Adipose tissue (tissue), 3 donors: ENCODE measurements around the gene KCNN3. TPM values are rescaled to one million over a fixed set of nuclear protein-coding genes. Genes with fewer than 3 reads are reported as not detected.
"Not testable (repeated sequence)": the region's sequence is repeated elsewhere in the genome, so short reads cannot be mapped to it uniquely, and the experiment has no call there.

Experiments
- H3K27ac ChIP-seq: one replicate; pipeline ENCODE4 v1.5.1; 2013; ENCODE audit warnings: low read depth, low read length
- WGBS, 3 donors: extraction: QIAGEN DNeasy Blood & Tissue Kit; methylation state at CpG; one replicate each; pipeline ENCODE4 v1.1.7; 2013; 5-methylcytosine and 5-hydroxymethylcytosine counted together
- polyA plus RNA-seq, 3 donors: library from polyadenylated mRNA; stranded (reverse); fragments of 200-250 nt; gene quantifications; one replicate each; pipeline ENCODE4 v1.2.3, GENCODE V29; 2013
- donor health status: healthy with polysubstance abuse.
- donor health status: Bipolar disorder and iron deficiency.
- donor health status: healthy.

The KCNN3 gene
- polyA plus RNA-seq, 3 donors, result 0.14 to 0.67 (median 0.40) TPM

DNA sequence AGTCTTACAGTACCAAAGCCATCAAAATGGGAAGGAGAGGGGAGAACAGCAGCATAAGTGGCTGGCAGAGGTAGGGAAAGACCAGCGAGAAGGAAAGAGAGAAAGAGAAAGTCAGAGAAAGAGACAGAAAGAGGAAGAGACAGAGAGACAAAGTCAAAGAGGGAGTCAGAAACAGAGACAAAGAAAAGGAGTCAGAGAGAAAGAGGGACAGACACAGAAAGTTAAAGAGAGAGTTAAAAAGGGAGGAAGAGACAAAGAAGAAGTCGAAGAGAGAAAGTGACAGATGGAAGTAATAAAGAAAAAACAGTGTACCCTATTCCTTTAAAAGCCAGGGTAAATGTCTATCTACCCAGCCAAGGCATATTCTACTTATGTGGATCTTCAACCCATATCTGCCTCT lies 193.2 kb downstream of the KCNN3 start:
- H3K27ac ChIP-seq, result not testable (repeated sequence)
- WGBS, 3 donors, result 60 to 71% (median 69%) methylated on average over 2 of the region's 2 CpGs

GRCh38 chr1:154674456-154674855 lies 195.6 kb downstream of the KCNN3 start:
- WGBS, 3 donors, result 70 to 81% (median 79%) methylated on average over 7 of the region's 7 CpGs

DNA sequence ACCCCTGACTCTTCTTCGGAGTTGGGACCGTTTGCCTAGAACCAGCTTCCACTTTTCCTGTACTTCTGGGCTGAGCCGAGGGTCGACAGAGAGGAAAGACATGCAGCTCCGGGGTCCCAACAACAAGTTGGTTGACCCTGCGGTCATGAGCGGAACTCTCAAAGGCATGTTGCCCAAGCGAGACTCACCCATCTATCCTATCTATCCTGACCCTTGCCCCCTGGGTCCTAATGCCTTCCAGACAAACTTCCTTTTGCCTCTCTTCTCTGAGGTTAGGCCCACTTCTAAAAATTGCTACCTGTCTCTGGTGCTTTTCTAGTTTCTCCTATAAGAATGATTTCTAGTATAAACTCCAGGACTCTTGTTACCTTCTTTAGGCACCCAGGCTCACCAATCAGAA lies 197.8 kb downstream of the KCNN3 start:
- not testable (repeated sequence) for H3K27ac ChIP-seq
- 77 to 81% (median 81%) methylated on average over 8 of the region's 8 CpGs for WGBS, 3 donors

More at GRCh38 chr1:154674456-154674855, 195.6 kb downstream of the KCNN3 start:
- H3K27ac ChIP-seq, result not testable (repeated sequence)

- WGBS, 3 donors, result 76 to 88% (median 82%) methylated on average over 9 of the region's 9 CpGs
These were observed 198.7 kb downstream of the KCNN3 start for GRCh38 chr1:154671412-154671811.

GRCh38 chr1:154670310-154671270 lies 199.5 kb downstream of the KCNN3 start:
- H3K27ac ChIP-seq, result not testable (repeated sequence)
- 86 to 89% (median 86%) methylated on average over 27 to 40 of the region's 41 CpGs for WGBS, 3 donors

More at GRCh38 chr1:154671412-154671811, 198.7 kb downstream of the KCNN3 start:
- H3K27ac ChIP-seq, result not testable (repeated sequence)

GRCh38 chr1:154669464-154670282 lies 200.4 kb downstream of the KCNN3 start:
- 58 to 66% (median 58%) methylated on average over 9 of the region's 9 CpGs for WGBS, 3 donors
- no peak overlapping the region for H3K27ac ChIP-seq

- no peak overlapping the region for H3K27ac ChIP-seq
- 67 to 78% (median 71%) methylated on average over 7 of the region's 7 CpGs for WGBS, 3 donors
These were observed 203.9 kb downstream of the KCNN3 start for GRCh38 chr1:154666051-154666790.

DNA sequence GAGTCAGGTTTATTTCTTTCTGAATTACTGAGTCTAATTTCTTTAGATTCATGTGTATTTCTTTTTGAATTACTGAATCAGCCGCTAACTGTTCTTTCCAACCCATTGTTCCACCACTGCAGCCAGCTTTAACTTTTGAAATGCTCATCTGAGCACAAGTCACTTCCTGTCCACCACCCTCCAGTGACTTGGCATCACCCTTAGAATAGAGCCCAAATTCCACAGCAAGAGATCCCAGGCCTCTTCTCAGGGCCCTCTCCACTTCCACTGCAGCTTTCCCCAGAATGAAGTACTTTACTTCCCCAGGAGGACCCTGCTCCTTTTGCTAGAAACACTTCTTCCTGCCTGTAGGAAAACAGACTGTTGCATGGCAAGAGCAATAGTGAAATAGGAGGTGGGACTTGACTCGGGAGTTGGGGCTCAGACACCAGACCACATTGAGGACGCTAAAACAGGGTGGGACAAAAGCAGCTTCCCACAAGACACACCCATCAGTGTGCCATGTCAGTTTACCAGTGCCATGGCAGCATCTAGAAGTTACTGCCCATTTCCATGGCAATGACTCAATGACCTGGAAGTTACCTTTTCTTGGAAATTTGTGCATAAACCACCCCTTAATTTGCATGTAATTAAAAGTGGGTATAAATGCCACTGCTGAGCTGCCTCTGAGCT lies 205.6 kb downstream of the KCNN3 start:
- H3K27ac ChIP-seq, result no peak overlapping the region
- 59 to 72% (median 65%) methylated on average over 3 of the region's 3 CpGs for WGBS, 3 donors

DNA sequence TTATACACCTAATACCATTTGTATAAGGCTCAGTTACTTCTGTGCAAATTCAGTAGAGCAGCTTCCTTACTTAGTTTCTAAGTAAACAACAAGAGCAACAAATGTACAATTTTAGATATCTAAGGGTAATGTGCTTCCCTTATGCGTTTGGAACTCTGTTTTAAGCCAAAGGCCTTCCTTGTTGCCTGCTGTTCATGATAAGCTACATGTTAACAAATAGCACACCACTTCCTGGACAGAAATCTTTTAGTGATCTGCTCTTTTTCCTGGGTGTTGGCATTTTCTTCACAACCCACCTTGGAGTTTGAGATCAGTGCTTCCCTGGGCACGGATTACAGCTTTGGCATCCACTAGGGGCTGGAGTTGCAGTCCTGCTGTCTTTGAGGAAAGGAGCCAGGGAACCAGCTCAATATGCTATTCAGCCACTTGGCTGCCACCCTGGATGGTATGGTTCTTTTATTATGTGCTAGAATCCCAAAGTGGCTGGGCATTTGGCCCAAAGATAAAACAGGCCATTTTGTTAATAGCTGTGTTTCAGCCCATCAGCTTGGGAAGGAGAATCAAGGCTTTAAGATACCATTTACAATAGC lies 206.5 kb downstream of the KCNN3 start:
- WGBS, 3 donors, result 28 to 36% (median 31%) methylated on average over 2 of the region's 2 CpGs
- no peak overlapping the region for H3K27ac ChIP-seq

- no peak overlapping the region for H3K27ac ChIP-seq
- 57 to 67% (median 63%) methylated on average over 2 of the region's 2 CpGs for WGBS, 3 donors
These were observed 209.0 kb downstream of the KCNN3 start for GRCh38 chr1:154661110-154661509.

DNA sequence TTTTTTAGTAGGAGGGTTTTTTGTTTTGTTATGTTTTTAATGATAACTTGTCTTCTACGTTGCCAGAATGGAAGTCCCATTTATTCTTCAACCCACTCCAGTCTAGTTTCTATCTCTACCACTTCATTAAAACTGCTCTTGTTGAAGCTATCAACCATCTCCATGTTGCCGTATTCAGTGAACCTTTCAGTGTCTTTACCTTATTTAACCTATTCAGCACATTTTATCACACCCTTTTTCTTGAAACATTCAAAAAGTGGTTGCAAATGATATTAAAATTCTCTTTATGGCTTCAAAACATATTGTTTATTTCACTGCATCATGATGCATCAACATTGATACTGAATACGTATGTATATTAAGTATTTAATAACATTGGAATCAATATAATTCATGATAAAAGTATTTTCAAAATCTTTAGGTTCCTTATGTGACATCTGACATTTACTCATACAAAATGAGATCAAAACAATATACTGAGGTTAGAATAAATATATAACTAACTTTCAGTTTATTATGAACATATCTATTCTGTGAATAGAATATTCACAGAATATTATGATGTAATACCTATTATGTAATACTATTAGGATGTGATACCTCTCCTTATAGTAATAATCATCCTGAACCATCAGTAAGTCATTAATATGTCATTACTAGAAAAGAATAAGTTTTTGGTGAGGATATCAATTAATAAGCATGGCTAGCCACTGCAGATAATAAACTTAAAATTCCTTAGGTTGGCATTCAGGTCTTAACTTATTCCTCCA lies 210.1 kb downstream of the KCNN3 start:
- no peak overlapping the region for H3K27ac ChIP-seq
- WGBS, 3 donors, result 65 to 83% (median 76%) methylated on average over 3 of the region's 3 CpGs

- 24 to 43% (median 28%) methylated on average over 2 of the region's 2 CpGs for WGBS, 3 donors
- H3K27ac ChIP-seq, result no peak overlapping the region
These were observed 212.5 kb downstream of the KCNN3 start for GRCh38 chr1:154657556-154657955.

GRCh38 chr1:154652893-154653292 lies 217.2 kb downstream of the KCNN3 start:
- no peak overlapping the region for H3K27ac ChIP-seq
